Activated T-helper 17 cell treated with anti-CD3 and anti-CD28 coated beads, Interleukin-2, amount 50 U/mL, for 72 hours (primary cell): ENCODE data around the gene KDM2B. TPM values are rescaled to one million over a fixed set of nuclear protein-coding genes. Genes with fewer than 3 reads are reported as not detected.
A peak's percentile ranks its signal among the peaks of the same experiment; 100 is the strongest.

Source experiments
- ATAC-seq: fragments of 150-1000 bp; cut with Tn5 transposase; replicated peaks from 2 replicates; pipeline ENCODE4 v1.10.0; 2021; ENCODE audit warnings: mild to moderate bottlenecking, moderate library complexity
- H3K27ac Mint-ChIP-seq: one replicate; pipeline ENCODE4 v1.8.0; 2022; ENCODE audit warnings: mixed read lengths
- H3K27me3 Mint-ChIP-seq: one replicate; pipeline ENCODE4 v1.8.0; 2022; ENCODE audit warnings: mixed read lengths
- H3K36me3 Mint-ChIP-seq: one replicate; pipeline ENCODE4 v1.8.0; 2022; ENCODE audit warnings: low read depth, mild to moderate bottlenecking, mixed read lengths
- H3K4me1 Mint-ChIP-seq: one replicate; pipeline ENCODE4 v1.8.0; 2022; ENCODE audit warnings: mixed read lengths
- H3K4me3 Mint-ChIP-seq: one replicate; pipeline ENCODE4 v1.8.0; 2022; ENCODE audit warnings: mild to moderate bottlenecking, mixed read lengths
- H3K9me3 Mint-ChIP-seq: one replicate; pipeline ENCODE4 v1.8.0; 2022; ENCODE audit warnings: mixed read lengths
- total RNA-seq, 2 donors: library from RNA; stranded (reverse); gene quantifications; one replicate each; pipeline ENCODE4 v1.2.3, GENCODE V29; 2022

KDM2B gene
- total RNA-seq, 2 donors from 2014 or later: 64.2 to 76.4 TPM

DNA sequence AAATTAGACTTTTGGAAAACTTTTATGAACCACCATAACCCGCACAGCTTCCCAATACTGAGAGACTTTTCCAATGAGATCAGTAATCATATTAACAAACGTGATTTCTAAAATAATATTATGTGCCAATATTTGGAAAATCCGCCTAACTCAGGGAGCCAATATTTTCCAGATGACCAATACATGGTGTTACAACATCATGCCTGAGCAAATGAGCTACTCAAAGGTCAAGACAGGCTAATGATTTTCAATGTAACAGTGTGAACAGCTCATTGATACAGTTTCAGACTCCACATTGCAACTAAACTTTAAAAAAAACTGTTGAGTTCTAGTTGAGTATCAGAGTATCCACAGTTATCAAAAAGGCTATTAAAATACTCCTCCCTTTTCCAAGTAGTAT is 134.1 kb downstream of the KDM2B start:
- Mint-ChIP-seq H3K36me3 (peaks cover 78% of the 10 kb centered on the region), H3K27ac (no peak overlapping the region), H3K27me3 (no peaks in the 10 kb centered on the region), H3K4me3 (no peak overlapping the region), H3K4me1 (peaks cover 6% of the 10 kb centered on the region), H3K9me3 (no peaks in the 10 kb centered on the region)
- no peak for ATAC-seq

GRCh38 chr12:121444842-121445202 is 136.0 kb downstream of the KDM2B start:
- peaks cover 6% of the 10 kb centered on the region for H3K4me1 Mint-ChIP-seq
- peaks cover 79% of the 10 kb centered on the region for H3K36me3 Mint-ChIP-seq
- H3K27me3 Mint-ChIP-seq: no peaks in the 10 kb centered on the region
- no peak for ATAC-seq
- H3K27ac Mint-ChIP-seq: no peak overlapping the region
- H3K9me3 Mint-ChIP-seq: no peaks in the 10 kb centered on the region
- no peak overlapping the region for H3K4me3 Mint-ChIP-seq

DNA sequence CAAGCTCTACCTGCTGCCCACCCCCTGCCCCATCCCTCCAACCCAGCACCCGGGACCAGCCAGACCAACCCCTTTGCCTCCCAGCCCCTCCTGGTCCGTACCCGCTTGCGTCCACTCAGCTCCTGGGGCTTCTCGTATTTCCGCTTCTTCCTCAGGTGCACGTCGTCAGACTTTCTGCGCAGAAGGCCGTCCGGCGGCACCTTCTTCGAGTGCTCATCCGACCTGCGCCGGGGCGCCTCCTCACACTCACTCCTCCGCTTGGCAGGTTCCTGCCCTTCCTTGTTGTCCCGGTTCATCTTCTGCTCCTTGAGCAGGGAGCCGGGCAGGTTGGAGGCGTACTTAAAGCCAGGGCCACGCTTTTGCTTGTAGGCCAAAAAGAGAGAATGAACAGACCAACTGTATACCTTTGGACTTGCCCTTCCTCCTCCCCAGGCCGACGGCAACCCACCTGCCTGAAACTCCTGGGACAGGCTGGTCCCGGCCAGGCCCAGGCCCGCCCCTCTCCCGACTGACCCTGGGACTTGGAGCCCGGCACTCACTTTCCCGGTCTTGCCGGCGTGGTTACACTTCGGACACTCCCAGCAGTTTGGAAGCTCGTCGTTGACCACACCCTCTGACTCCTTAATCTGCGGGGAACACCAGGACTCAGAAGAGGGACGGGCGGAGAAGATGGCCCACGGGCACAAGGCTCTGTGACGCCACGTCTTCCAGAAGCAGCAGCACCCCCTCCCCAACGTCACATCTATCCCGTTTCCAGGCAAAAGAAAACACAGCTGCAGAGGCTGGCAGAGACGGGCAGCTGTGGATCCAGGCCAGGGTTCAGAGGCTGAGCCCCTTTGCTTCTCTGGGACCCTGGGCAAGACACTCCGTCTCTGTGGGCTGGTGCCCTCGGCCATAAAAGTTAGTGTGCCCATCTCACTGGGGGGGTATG is 136.6 kb downstream of the KDM2B start:
- Mint-ChIP-seq H3K4me3 (no peak overlapping the region), H3K36me3 (peaks cover 79% of the 10 kb centered on the region), H3K4me1 (peaks cover 6% of the 10 kb centered on the region), H3K9me3 (no peaks in the 10 kb centered on the region), H3K27me3 (no peaks in the 10 kb centered on the region), H3K27ac (no peak overlapping the region)
- no peak for ATAC-seq

GRCh38 chr12:121443193-121443870 is 137.5 kb downstream of the KDM2B start:
- H3K27ac Mint-ChIP-seq: no peak overlapping the region
- no peak overlapping the region for H3K4me3 Mint-ChIP-seq
- no peaks in the 10 kb centered on the region for H3K27me3 Mint-ChIP-seq
- H3K4me1 Mint-ChIP-seq: no peaks in the 10 kb centered on the region
- H3K9me3 Mint-ChIP-seq: no peaks in the 10 kb centered on the region
- peak; percentile 86 for ATAC-seq
- peaks cover 79% of the 10 kb centered on the region for H3K36me3 Mint-ChIP-seq

DNA sequence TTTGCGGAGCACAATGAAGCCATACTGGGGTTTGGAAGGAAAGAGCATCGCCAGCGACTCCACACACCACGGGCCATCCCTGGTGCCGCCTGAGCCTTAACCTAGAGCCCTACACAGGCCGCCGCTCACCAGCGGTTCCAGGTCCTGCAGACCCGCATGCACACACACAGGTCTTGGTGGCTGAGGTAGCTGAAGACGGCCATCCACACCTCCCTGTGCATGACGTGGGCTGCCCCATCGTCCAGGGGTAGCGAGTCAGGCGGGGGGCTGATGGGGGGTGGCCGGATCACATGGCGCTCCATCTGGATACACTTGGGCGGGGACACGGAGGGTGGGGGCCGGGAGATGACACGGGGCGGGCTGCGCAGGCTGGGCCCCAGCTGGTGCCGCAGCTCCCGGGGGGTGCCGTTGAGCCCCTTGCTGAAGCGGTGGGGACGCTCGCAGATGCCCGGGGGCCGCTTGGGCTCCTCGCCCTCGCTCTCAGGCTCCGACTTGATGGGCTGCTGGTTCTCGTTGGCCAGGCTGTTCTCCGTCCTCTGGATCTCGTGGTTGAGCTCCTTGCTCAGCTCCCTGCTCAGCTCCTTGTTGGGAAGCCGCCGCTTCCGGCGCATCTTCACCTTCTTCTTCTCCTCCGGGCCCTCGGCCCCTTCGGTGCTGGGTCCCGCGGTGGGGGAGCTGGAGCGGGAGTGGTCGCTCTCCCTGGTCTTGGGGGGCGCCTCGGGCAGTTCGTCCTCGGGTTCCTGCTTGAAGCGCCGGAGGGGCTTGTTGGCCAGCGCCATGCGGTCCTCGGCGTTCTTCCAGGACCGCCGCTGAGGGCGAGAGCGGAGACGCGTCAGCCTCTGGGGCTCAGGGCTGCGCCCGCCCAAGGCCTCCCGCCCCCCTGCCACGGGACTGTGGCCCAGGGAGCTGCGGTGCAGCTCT is 138.5 kb downstream of the KDM2B start:
- Mint-ChIP-seq H3K4me3 (no peak overlapping the region), H3K27ac (no peak overlapping the region), H3K9me3 (no peaks in the 10 kb centered on the region), H3K4me1 (no peaks in the 10 kb centered on the region), H3K36me3 (peaks cover 88% of the 10 kb centered on the region), H3K27me3 (no peaks in the 10 kb centered on the region)
- ATAC-seq: no peak

GRCh38 chr12:121441555-121441954 is 139.3 kb downstream of the KDM2B start:
- peaks cover 4% of the 10 kb centered on the region for H3K4me1 Mint-ChIP-seq
- no peak for ATAC-seq
- H3K27me3 Mint-ChIP-seq: no peaks in the 10 kb centered on the region
- no peak overlapping the region for H3K4me3 Mint-ChIP-seq
- H3K27ac Mint-ChIP-seq: no peak overlapping the region
- peaks cover 5% of the 10 kb centered on the region for H3K9me3 Mint-ChIP-seq
- H3K36me3 Mint-ChIP-seq: peaks cover 88% of the 10 kb centered on the region

DNA sequence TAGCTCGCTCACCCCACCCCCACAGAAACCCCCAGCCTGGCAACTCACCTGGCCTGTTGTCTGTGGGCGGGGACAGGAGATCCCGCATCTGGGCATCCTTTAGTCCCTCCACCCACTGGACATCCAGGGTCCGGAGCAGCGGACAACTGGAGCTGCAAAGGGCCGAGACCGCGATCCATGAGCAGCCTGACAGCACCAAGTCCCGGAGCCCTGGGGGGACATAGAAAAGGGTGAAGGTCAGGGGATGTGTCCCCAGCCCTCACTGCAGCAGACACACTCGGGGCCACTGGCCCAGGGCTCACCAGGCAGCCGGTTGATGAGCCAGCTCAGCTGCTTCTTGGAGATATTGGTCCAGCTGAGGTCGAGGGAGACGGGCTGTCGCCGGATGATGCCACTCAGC is 140.1 kb downstream of the KDM2B start:
- Mint-ChIP-seq H3K36me3 (peaks cover 91% of the 10 kb centered on the region), H3K27me3 (no peaks in the 10 kb centered on the region), H3K4me1 (peaks cover 7% of the 10 kb centered on the region), H3K4me3 (no peak overlapping the region), H3K9me3 (peaks cover 7% of the 10 kb centered on the region), H3K27ac (no peak overlapping the region)
- no peak for ATAC-seq

- peak overlapping the region; percentile 61 for H3K27ac Mint-ChIP-seq
- ATAC-seq: no peak
- peaks cover 91% of the 10 kb centered on the region for H3K36me3 Mint-ChIP-seq
- no peaks in the 10 kb centered on the region for H3K27me3 Mint-ChIP-seq
- no peak overlapping the region for H3K4me3 Mint-ChIP-seq
- H3K9me3 Mint-ChIP-seq: peaks cover 7% of the 10 kb centered on the region
- peaks cover 7% of the 10 kb centered on the region for H3K4me1 Mint-ChIP-seq
Observed at GRCh38 chr12:121439715-121440114, 141.1 kb downstream of the KDM2B start.

DNA sequence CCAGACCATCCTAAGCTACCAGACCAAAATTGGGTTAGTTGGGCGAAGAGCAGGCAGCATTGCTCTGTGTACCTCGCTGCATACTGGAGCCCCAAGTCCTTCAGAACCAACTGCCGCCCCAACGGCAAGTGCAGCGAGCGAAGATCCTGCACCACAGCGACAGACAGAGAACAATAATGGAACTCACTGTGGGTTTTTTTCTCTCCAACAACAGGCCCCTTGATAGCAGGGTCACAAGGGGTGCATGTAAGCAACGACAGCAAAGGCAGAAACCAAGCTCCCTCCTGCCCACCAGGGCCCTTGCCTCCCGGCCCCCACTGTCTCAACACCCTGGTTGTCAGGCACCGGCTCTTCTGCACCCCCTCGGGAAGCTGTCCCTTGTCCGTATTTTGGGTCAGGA is 141.9 kb downstream of the KDM2B start:
- peaks cover 7% of the 10 kb centered on the region for H3K9me3 Mint-ChIP-seq
- no peak for ATAC-seq
- peaks cover 91% of the 10 kb centered on the region for H3K36me3 Mint-ChIP-seq
- H3K4me3 Mint-ChIP-seq: no peak overlapping the region
- H3K27me3 Mint-ChIP-seq: no peaks in the 10 kb centered on the region
- H3K4me1 Mint-ChIP-seq: peaks cover 7% of the 10 kb centered on the region
- H3K27ac Mint-ChIP-seq: no peak overlapping the region

- H3K9me3 Mint-ChIP-seq: peaks cover 7% of the 10 kb centered on the region
- H3K27me3 Mint-ChIP-seq: no peaks in the 10 kb centered on the region
- H3K36me3 Mint-ChIP-seq: peaks cover 99% of the 10 kb centered on the region
- H3K4me3 Mint-ChIP-seq: no peak overlapping the region
- H3K4me1 Mint-ChIP-seq: peaks cover 7% of the 10 kb centered on the region
- H3K27ac Mint-ChIP-seq: no peak overlapping the region
- no peak for ATAC-seq
Observed at GRCh38 chr12:121436706-121437105, 144.1 kb downstream of the KDM2B start.

DNA sequence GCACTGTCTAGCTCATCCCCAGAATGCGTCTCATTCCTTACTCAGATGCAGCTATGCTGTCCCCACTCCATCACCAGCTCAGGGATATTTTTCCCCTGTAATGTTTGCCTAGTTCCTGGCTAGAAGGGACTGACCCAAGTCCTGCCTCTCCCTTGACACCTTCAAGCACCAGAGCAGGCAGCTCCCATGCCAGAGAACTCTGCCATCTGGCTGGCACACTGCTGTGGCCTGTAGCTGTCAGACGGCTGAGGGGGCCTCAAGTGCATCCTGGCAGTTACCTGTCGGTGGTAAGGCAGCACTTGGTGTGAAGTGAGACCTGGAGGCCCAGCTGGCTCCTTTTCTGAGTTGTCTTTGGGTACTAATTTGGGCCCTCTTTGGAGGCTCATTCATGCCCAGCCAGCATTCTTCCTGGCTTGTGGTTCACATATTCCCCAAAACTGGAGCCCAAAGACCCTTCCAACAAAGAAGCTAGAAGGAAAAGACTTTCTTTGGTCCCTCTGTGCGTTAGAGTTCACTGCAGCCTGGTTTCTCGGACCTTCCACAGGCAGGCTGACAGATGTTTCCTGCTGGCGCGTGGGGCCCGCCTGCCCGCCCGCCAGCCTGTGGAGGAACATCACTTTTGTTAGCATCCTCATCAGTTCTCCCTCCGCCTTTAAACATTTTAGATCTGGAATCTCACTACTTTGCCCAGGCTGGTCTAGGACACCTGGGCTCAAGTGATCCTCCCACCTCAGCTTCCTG is 147.9 kb downstream of the KDM2B start:
- ATAC-seq: no peak

DNA sequence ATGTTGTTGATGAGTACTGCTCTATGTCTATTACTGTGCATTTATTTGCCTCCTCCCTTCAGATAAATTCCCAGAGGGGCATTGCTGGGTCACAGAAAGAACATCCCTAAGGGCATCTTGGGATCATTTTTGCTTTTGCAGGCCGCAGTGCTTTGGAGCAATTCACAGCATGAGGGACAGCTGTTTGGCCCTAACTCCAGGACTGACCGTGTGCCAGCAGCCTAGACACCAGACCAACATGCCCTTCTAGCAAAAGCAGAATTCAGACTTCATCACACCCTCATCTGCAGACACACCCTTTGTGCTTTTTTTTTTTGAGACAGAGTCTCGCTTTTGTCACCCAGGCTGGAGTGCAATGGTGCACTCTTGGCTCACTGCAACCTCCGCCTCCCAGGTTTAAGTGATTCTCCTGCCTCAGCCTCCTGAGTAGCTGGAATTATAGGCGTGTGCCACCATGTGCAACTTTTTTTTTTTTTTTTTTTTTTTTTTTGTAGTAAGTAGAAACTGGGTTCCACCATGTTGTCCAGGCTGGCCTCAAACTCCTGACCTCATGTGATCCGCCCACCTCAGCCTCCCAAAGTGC is 149.9 kb downstream of the KDM2B start:
- no peaks in the 10 kb centered on the region for H3K27me3 Mint-ChIP-seq
- H3K9me3 Mint-ChIP-seq: no peaks in the 10 kb centered on the region
- no peak overlapping the region for H3K4me3 Mint-ChIP-seq
- peaks cover 100% of the 10 kb centered on the region for H3K36me3 Mint-ChIP-seq
- no peak overlapping the region for H3K27ac Mint-ChIP-seq
- ATAC-seq: no peak
- H3K4me1 Mint-ChIP-seq: no peaks in the 10 kb centered on the region

More for the DNA sequence above, 147.9 kb downstream of the KDM2B start:
- H3K9me3 Mint-ChIP-seq: peaks cover 7% of the 10 kb centered on the region
- no peak overlapping the region for H3K4me3 Mint-ChIP-seq
- H3K4me1 Mint-ChIP-seq: peaks cover 7% of the 10 kb centered on the region
- H3K36me3 Mint-ChIP-seq: peaks cover 100% of the 10 kb centered on the region
- peak overlapping the region; percentile 55 for H3K27ac Mint-ChIP-seq
- H3K27me3 Mint-ChIP-seq: no peaks in the 10 kb centered on the region

GRCh38 chr12:121428883-121429282 is 151.9 kb downstream of the KDM2B start:
- Mint-ChIP-seq H3K4me1 (no peaks in the 10 kb centered on the region), H3K27me3 (no peaks in the 10 kb centered on the region), H3K27ac (no peak overlapping the region), H3K9me3 (no peaks in the 10 kb centered on the region), H3K36me3 (peaks cover 100% of the 10 kb centered on the region), H3K4me3 (no peak overlapping the region)
- ATAC-seq: no peak
